GM23248 (cell line): ENCODE measurements around the gene RDM1.

ENCODE experiments used
- EZH2 ChIP-seq: fragments of 200-600 bp; sonication (generic); IDR thresholded peaks from 2 replicates; pipeline ENCODE4 v1.6.1; 2018; ENCODE audit warnings: antibody characterized with exemption, mild to moderate bottlenecking; ENCODE audit not compliant: insufficient read depth, poor library complexity, severe bottlenecking
- EZH2phosphoT487 ChIP-seq: fragments of 200-600 bp; sonication (generic); IDR thresholded peaks from 2 replicates; pipeline ENCODE4 v1.6.1; 2018; ENCODE audit warnings: antibody characterized with exemption, moderate library complexity, mild to moderate bottlenecking, low read depth; ENCODE audit not compliant: insufficient read depth

DNA sequence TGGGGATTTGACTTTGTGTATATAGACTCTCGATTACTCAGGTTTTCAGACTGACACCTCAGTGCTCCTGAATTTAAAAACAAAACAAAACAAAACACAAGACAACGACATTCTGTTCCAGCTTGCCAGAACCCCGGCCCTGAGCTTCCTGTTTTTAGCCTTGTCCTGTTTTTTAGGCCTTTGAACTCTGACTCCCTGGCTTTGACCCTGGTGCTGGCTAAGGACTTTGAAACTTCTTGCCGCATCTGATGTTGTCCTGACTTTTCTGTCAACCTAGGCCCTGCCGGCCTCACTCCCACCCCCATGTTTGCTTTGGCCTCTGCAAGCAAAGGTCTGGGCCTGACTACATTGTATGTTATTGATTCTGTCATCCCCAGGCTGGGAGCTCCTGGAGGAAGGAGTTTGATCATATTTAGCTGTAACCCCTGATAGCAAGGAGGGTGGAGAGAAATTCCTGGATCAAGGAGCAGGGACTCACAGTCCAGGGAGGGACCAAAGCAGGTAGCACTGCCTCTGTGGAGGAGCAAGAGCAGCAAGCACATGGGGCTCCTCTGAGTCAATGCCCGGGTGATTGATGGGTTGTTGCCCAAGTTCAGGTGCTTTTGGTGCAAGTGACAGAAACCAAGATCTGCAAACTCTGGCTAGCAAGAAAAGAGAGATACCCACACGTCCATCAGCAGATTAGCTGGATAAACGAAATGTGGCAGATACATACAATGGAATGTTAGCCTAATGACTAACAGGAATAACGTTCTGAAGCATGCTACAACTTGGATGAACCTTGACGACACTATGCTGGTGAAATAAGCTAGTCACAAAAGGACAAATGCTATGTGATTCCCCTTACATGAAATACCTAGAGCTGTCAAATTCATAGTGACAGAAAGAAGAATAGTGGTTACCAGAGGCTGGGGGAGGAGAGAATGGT lies 43.0 kb upstream of the RDM1 start:
- TF ChIP-seq EZH2 (no peak), EZH2phosphoT487 (no peak)
